ENCODE measurements around the gene VGLL3.

Gene VGLL3

DNA sequence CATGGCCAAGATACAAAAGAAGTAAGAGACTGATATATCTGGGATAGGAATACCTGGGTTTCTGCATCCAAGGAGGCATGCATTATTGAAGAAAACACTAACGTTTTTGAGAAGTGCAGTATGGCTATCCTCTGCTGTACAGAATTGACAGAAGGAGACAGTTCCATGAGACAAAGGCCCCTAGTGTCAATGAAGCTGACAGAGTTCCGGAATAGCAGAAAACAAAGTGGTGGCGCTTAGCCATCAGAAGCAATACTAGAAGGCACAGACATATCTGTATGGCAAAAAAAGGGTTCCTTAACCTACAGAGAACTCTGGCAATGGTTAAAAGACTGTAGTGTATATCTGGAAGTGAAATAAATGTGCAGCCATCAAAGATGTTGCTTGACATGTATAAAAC lies 77.8 kb downstream of the VGLL3 start:
- TF ChIP-seq BACH2 (CRISPR knock-in tag; IDR thresholded peaks at IDR 0.05; ENCODE audit: borderline replicate concordance) (no peak), RARB (CRISPR knock-in tag; IDR thresholded peaks at IDR 0.05) (no peak), ZNF70 (CRISPR knock-in tag; IDR thresholded peaks at IDR 0.05) (no peak), SNAI2 (CRISPR knock-in tag; IDR thresholded peaks at IDR 0.05) (no peak), ZFP30 (CRISPR knock-in tag; IDR thresholded peaks at IDR 0.05) (no peak), ZNF565 (CRISPR knock-in tag; conservative IDR thresholded peaks at IDR 0.05; ENCODE audit: low read depth) (no peak)
- TF ChIP-seq, protein P1, sequence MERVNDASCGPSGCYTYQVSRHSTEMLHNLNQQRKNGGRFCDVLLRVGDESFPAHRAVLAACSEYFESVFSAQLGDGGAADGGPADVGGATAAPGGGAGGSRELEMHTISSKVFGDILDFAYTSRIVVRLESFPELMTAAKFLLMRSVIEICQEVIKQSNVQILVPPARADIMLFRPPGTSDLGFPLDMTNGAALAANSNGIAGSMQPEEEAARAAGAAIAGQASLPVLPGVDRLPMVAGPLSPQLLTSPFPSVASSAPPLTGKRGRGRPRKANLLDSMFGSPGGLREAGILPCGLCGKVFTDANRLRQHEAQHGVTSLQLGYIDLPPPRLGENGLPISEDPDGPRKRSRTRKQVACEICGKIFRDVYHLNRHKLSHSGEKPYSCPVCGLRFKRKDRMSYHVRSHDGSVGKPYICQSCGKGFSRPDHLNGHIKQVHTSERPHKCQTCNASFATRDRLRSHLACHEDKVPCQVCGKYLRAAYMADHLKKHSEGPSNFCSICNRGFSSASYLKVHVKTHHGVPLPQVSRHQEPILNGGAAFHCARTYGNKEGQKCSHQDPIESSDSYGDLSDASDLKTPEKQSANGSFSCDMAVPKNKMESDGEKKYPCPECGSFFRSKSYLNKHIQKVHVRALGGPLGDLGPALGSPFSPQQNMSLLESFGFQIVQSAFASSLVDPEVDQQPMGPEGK (CRISPR knock-in tag; IDR thresholded peaks at IDR 0.05; ENCODE audit: borderline replicate concordance), result no peak
- ATAC-seq, result no peak

DNA sequence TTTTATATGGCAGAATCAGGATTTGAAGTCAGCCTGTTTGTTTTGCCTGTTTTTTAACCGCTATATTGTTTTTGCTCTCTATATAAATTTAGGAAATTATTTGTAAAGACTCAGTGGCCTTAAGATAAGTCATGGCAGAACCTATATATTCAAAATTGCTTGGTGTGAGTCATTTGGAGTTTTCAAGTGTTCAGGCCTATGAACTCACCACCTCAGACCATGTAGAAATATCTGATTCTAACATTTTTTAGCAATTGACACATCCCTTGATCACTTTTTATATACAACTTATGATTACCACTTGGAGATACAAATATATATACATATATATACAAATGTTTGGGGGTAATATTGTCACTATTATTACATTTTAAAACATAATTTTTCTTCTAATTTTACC lies 95.7 kb downstream of the VGLL3 start:
- no peak for TF ChIP-seq ZFP30 (CRISPR knock-in tag; IDR thresholded peaks at IDR 0.05)
- TF ChIP-seq, protein P2, sequence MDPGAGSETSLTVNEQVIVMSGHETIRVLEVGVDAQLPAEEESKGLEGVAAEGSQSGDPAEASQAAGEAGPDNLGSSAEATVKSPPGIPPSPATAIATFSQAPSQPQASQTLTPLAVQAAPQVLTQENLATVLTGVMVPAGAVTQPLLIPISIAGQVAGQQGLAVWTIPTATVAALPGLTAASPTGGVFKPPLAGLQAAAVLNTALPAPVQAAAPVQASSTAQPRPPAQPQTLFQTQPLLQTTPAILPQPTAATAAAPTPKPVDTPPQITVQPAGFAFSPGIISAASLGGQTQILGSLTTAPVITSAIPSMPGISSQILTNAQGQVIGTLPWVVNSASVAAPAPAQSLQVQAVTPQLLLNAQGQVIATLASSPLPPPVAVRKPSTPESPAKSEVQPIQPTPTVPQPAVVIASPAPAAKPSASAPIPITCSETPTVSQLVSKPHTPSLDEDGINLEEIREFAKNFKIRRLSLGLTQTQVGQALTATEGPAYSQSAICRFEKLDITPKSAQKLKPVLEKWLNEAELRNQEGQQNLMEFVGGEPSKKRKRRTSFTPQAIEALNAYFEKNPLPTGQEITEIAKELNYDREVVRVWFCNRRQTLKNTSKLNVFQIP (CRISPR knock-in tag; IDR thresholded peaks at IDR 0.05; ENCODE audit: borderline replicate concordance, low read depth), result no peak
- TF ChIP-seq, protein P1 (CRISPR knock-in tag; IDR thresholded peaks at IDR 0.05; ENCODE audit: borderline replicate concordance), result no peak
- TF ChIP-seq PPARA (CRISPR knock-in tag; IDR thresholded peaks at IDR 0.05; ENCODE audit: borderline replicate concordance), result no peak
- TF ChIP-seq TCF4 (CRISPR knock-in tag; IDR thresholded peaks at IDR 0.05; ENCODE audit: borderline replicate concordance), result no peak
- TF ChIP-seq TOX (CRISPR knock-in tag; IDR thresholded peaks at IDR 0.05; ENCODE audit: borderline replicate concordance), result no peak
- TF ChIP-seq ZNF565 (CRISPR knock-in tag; conservative IDR thresholded peaks at IDR 0.05; ENCODE audit: low read depth), result no peak
- TF ChIP-seq, protein P3, sequence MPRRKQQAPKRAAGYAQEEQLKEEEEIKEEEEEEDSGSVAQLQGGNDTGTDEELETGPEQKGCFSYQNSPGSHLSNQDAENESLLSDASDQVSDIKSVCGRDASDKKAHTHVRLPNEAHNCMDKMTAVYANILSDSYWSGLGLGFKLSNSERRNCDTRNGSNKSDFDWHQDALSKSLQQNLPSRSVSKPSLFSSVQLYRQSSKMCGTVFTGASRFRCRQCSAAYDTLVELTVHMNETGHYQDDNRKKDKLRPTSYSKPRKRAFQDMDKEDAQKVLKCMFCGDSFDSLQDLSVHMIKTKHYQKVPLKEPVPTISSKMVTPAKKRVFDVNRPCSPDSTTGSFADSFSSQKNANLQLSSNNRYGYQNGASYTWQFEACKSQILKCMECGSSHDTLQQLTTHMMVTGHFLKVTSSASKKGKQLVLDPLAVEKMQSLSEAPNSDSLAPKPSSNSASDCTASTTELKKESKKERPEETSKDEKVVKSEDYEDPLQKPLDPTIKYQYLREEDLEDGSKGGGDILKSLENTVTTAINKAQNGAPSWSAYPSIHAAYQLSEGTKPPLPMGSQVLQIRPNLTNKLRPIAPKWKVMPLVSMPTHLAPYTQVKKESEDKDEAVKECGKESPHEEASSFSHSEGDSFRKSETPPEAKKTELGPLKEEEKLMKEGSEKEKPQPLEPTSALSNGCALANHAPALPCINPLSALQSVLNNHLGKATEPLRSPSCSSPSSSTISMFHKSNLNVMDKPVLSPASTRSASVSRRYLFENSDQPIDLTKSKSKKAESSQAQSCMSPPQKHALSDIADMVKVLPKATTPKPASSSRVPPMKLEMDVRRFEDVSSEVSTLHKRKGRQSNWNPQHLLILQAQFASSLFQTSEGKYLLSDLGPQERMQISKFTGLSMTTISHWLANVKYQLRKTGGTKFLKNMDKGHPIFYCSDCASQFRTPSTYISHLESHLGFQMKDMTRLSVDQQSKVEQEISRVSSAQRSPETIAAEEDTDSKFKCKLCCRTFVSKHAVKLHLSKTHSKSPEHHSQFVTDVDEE (CRISPR knock-in tag; IDR thresholded peaks at IDR 0.05), result no peak
- TF ChIP-seq OSR1 (CRISPR knock-in tag; IDR thresholded peaks at IDR 0.05), result no peak
- TF ChIP-seq ZNF70 (CRISPR knock-in tag; IDR thresholded peaks at IDR 0.05), result no peak
- TF ChIP-seq RARB (CRISPR knock-in tag; IDR thresholded peaks at IDR 0.05), result no peak
- TF ChIP-seq ESRRG (CRISPR knock-in tag; IDR thresholded peaks at IDR 0.05), result no peak
- TF ChIP-seq GLIS3 (CRISPR knock-in tag; IDR thresholded peaks at IDR 0.05), result no peak
- TF ChIP-seq ZFP3 (CRISPR knock-in tag; IDR thresholded peaks at IDR 0.05), result no peak
- TF ChIP-seq SNAI2 (CRISPR knock-in tag; IDR thresholded peaks at IDR 0.05), result no peak
- TF ChIP-seq, protein P4, sequence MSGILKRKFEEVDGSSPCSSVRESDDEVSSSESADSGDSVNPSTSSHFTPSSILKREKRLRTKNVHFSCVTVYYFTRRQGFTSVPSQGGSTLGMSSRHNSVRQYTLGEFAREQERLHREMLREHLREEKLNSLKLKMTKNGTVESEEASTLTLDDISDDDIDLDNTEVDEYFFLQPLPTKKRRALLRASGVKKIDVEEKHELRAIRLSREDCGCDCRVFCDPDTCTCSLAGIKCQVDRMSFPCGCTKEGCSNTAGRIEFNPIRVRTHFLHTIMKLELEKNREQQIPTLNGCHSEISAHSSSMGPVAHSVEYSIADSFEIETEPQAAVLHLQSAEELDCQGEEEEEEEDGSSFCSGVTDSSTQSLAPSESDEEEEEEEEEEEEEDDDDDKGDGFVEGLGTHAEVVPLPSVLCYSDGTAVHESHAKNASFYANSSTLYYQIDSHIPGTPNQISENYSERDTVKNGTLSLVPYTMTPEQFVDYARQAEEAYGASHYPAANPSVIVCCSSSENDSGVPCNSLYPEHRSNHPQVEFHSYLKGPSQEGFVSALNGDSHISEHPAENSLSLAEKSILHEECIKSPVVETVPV (CRISPR knock-in tag; IDR thresholded peaks at IDR 0.05), result no peak
- ATAC-seq, result no peak

DNA sequence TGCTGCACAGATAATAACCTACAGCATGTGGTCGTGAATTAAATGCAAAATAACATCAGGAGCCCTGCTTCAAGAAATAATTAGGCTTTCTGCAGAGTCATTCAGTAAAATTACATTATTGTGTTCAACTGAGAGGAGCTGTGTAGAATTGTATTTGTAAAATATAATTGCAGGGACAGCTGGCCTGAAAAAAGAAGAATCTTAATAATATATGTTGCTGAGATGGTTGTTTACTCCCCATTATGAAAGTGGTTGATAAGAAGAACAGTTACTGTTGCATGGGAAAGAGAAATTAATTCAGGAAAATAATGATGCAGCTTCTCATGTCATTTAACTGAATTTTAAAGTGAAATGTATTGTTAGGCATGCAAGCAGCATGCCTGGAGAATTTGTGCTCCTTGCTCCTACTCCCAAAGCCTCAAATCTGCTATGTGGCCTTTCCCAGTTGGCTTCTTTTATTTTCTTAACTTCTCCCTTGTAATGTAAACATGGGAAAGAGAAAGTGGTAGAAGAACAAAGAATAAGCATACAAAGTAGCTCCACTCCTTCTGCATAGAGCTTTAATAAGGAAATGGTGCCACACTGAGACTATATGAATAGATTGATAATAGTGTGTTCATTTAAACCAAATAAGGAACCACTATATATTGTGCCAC lies 100.1 kb downstream of the VGLL3 start:
- ATAC-seq, result no peak
- no peak for TF ChIP-seq BACH2 (CRISPR knock-in tag; IDR thresholded peaks at IDR 0.05; ENCODE audit: borderline replicate concordance)
